Right renal pelvis (tissue), 4 donors: ENCODE measurements around the gene IMMT. TPM values are rescaled to one million over a fixed set of nuclear protein-coding genes. Genes with fewer than 3 reads are reported as not detected.

Experiments used
- DNase-seq, 4 donors: peaks; one replicate each; pipeline ENCODE4 v3.0.0-alpha.2; 2013; ENCODE audit warnings: low read depth in 4 of 4, low spot score in 3 of 4, missing footprints in 1 of 4
- polyA plus RNA-seq, 4 donors: library from polyadenylated mRNA; unstranded; fragments of 120-200 nt; gene quantifications; one replicate each; pipeline ENCODE4 v1.2.1, GENCODE V29; 2013; ENCODE audit not compliant: insufficient read length in 4 of 4

Gene IMMT
- polyA plus RNA-seq, 4 donors, result 101 to 115 (median 110) TPM

GRCh38 chr2:86226636-86227520 is 31.6 kb upstream of the IMMT start:
- DNase-seq, result no peak

GRCh38 chr2:86226070-86226469 is 30.8 kb upstream of the IMMT start:
- no peak for DNase-seq

DNA sequence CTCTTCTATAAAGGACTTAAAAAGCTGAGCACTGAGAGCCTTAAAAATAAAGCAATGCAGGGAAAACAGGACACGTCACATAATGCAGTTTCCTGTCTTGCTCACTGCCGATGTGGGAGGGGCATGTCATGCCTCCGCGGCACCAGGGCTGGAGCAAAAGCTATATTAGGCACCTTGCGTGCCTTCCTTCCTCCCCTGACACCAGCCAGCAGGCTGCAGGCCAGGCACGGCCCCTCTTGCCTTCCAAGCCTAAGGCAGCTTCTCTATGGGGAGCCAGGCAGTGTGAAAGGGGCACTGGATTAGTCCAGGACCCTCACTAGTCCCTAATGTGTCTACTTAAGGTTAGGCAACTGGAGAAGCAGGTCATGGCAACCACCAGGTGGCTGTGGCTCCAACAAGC is 30.3 kb upstream of the IMMT start:
- DNase-seq, result no peak

- no peak for DNase-seq
Observed at GRCh38 chr2:86224645-86225355, 29.5 kb upstream of the IMMT start.

GRCh38 chr2:86223927-86224560 is 28.8 kb upstream of the IMMT start:
- no peak for DNase-seq

DNA sequence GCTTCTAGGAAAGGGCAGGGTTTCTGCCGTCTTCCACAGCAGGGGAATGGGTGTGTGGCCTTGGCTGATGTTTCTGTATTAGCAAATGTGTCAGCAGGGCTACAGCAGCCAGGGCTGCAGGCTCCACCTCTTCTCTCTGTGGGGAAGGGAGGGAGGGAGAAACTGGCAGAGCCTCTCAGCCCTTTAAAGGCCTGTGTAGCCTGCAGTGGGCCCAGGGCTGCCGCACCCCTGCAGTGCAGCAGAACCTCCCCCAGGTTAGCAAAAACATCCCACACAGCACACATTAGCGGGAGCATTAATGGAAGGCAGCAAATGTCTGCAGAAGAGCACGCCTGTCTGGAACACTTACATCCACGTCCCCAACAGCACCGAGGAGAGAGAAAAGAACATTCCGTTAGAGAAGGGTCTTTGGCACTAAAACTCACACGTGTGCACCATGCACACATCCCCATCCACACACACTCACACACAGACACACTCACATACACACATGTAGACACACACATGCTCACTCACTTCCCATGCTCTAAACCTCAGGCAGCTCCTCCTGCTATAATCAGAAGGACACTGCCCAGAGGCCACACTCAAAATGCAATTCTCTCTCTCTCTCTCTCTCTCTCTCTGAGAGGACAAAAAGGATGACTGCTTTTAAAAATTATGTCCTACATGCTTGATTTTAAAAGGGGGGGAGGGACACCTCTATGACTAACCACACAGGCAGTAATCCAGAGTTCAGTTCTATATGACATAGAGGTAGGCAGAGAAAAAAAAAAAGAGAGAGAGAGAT is 28.1 kb upstream of the IMMT start:
- DNase-seq, result peak in 1 of 4 donors; percentile 38

DNA sequence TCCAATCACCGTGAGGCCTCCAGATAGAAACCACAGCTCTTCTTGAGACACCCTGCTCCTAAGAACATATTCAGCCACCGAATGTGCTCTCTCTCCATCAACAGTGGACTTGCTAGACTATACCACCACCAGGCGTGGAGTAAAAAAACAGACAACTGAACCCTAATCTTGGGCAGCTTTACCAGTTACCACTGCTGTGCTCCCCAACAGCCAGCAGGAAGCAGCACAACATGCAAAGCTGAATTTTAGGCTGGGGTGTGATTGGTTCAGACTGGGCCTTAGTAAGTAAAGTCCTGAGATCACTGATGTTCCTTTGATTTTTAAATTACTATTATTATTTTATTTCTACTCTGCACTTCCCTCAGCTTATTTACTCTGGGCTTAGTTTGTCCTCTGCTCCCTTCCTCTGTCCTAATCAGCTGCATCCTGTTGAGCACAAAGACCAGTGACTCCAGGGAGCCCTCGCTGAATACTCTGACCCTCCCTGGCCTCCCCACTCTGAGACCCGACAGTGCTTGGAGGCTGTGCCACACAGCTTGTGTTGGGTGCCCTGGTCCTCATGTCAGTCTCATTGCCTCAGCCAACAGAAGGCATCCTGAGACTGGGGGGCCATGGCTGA is 25.9 kb upstream of the IMMT start:
- no peak for DNase-seq

- no peak for DNase-seq
Observed at GRCh38 chr2:86219896-86220295, 24.6 kb upstream of the IMMT start.

DNA sequence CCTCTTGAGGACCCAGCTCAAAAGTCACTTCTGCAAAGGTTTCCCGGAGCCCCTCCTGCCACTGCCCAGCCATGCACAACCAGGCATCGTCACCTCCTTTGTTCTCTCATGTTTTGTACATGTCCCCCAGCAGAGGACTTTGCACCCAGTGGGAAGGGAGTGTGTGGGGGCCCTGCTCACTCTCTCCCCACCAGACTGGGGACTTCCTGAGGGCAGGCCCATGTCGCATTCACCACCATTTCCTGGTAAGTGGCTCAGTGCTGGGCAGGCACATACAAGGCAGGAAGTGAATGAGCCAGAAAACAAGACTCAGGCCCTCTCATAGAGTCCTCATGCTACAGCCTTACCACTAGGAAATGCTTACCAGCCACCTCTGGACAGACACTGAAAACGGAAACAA is 22.9 kb upstream of the IMMT start:
- DNase-seq, result no peak

- no peak for DNase-seq
Observed at GRCh38 chr2:86216575-86217555, 21.6 kb upstream of the IMMT start.

DNA sequence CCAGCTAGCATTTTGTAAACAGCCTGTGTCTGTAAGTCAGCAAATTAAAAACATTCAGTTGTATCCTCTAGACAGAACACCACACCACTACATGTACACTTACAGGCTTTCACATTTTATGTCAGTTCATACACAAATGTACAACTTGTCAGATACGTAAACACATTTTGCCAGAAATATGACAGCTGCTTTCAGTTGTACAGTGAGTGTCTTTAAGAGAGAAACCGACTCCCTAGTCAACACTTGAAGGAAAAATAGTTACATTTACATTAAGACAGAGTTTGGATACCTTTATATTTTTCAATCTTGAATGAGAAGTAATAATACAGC is 19.2 kb upstream of the IMMT start:
- no peak for DNase-seq

DNA sequence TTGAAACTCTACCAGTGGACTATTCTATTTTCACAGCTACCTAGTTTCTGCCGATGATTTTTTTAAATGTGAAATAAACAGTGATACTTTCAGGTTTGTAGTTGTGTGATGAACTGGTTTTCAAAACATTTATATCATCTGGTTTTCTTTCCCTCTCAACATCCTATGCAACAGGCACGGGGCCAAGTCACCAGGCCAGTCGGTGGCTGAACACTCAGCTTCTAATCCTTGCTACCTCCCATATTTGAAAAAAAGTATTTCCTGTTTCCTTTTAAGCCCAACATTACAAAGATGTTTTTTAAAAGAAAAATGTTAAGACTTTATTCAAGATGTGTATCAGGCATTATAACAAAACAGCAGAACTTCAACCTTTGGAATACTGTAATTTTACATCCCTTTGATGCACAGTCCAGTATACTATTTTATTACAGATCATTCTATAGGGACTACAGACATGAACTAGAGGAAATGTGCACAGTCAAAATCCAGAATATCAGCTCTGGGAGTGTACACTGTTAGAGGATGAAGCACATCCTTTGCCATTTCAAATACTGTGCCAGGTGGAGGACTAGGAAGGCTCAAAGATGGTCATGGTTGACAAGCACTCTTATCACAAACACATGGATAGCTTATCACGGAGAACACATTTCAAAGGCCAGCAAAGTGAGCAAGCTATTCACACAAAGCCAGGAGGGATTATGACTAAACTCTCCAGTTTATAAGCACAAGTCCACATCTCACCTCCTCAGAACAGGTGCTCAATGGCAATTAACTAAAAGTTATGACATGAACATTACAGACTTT is 18.6 kb upstream of the IMMT start:
- no peak for DNase-seq

DNA sequence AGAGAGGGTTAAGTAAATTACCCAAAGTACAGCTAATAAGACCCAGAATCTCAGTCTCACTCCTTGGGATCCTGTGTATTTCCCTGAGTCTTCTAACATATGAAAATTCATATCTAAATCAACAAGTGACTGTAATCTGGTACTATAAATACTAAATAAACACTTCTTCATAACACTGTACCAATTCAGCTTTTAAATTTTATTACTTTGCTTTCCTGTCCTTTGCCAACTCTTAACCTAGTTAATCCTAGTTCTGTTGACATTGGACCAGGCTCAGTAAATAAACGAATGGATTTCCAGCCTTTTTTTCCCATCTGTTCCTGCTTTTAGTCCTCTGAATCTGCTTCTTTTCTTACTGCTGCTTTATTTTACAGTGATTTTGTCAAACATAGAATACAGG is 17.8 kb upstream of the IMMT start:
- no peak for DNase-seq

DNA sequence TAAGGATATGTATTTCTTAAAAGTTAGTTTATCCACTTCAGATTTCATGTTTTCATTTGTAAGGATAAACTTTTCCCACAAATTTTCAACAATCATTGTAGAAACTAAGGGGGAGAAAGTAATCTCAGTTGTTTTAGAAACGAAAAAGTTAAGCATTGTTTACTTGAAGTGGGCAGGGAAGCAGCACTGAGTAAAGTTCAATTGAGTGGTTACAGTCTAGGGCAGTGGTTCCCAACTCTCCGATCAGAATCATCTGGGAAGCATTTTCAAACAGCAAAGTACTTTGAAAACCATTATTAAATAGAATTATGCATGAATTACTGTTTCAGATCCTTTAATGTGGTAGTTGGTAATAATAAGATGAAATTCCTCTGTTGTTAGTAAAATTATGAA is 16.5 kb upstream of the IMMT start:
- no peak for DNase-seq

DNA sequence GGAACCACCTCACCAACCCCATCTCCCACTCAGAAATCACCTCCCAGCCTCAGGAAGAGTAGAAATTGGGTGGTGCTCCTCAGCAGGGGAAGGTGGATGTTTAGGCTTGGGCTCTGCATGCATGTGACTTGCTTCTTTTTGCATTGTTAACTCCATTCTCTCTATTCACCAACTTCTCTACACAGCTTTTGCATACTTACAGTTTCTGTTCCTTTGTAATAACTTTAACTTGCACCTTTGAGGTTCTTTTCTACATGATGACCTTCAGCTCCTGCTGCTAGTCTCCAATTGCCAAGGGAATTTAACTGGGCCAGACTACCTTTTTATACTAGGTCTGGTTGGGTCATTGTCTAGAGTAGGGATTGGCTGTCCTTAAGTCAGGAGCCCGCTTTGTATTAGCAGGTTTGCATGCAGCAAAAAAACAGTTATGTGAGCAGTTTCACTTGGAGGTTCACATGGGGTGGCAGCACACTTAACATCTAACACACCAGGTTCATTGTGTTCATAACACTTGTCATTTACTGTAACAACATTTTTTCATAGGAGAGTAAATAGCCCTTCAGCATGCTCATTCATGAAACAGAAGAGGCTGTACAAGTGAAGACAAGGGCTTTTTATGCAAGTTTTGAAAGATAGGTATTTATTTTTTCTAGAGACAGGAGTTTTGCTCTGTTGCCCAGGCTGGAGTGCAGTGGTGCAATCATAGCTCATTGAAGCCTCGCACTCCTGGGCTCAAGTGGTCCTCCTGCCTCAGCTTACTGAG is 16.0 kb upstream of the IMMT start:
- DNase-seq, result no peak

- no peak for DNase-seq
Observed at GRCh38 chr2:86204458-86204857, 9.2 kb upstream of the IMMT start.

DNA sequence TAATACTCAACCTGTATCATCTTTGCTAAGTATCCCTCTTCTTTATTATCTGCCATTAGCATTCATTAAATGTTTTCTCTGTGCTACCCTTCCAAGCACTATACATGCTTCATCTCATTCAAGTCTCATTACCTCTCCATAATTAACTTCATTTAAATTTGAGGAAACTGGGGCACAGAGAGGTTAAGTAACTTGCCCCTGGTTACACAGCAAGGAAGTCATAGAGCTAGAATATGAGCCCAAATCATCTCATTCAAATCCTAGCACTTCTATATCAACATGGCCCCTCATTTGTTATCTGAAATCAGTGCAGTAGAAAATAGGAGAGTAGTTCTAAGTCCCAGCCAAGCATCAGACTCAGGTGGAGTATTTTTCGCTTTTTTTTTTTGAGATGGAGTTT is 8.4 kb upstream of the IMMT start:
- no peak for DNase-seq

DNA sequence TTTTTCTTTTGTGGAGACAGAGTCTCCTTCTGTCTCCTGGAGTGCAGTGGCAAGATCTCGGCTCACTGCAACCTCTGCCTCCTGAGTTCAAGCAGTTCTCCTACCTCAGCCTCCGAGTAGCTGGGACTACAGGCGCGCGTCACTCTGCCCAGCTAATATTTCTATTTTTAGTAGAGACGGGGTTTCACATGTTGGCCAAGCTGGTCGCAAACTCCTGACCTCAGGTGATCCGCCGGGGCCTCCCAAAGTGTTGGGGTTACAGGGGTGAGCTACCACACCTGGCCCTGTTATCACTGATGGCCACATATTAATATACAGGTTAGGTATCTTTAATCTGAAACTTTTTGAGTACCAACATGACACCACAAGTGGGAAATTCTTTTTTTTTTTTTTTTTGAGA is 7.4 kb upstream of the IMMT start:
- DNase-seq, result no peak
